HG03175 (cell line): ENCODE data around the gene PCARE.

ENCODE experiments used
- ATAC-seq: cut with Tn5 transposase; IDR thresholded peaks from one replicate; pipeline ENCODE4 v1.9.1; 2021; ENCODE audit warnings: mild to moderate bottlenecking, moderate library complexity; ENCODE audit not compliant: unreplicated experiment

Gene PCARE

DNA sequence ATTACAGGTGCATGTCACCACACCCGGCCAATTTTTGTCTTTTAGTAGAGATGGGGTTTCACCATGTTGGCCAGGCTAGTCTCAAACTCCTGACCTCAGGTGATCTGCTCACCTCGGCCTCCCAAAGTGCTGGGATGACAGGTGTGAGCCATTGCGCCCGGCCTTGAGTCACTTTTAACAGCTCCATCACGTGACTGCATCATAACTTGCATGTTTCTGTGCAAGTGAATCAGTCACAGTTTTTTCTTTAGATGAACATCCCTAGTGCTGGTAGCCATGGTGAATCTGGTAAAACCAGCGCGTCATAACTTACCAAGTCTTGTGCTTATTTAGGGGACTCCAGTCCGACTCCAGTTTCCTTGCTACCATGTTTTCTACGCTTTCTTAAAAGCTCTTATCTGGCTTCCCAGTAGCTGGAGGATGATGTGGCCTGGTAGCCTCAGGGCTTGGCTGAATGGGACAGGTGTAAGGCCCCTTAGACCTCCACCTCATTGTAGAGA is 33.1 kb downstream of the PCARE start:
- ATAC-seq: no peak

GRCh38 chr2:29040552-29040951 is 33.8 kb downstream of the PCARE start:
- no peak for ATAC-seq

DNA sequence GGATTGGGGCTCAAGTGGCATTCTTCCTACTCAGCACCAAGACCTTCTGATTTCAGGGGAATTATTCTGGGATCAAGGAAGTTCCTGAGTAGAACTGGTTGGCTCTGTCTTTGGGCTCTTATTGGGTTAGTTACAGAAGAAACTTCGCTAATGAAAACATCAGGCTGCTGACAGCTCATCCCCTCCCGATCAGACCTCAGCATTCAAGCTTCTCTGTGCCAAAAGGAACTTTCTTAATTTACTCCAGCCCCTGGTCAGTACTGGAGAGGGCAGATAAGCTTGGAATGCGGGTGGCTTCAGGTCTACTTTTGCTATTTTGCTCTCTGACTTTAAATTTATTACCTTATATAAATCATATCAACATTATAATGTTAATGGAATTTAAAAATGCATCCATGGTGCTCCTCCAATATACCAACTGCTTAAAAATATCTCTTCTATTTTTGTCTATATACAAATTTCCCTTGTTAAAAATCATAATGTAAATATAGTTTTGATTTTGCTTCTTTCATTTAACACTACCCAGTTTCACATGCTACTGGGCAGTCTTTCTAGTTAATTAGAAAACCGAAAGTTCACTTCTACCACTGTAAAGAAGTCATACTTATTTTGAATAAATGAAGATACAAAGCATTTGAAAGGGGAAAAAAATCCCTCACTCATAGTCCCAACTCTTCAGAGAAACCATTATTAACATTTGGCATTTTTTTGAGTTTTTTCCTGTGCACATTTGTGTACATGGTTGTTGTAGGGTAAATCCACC is 34.4 kb downstream of the PCARE start:
- ATAC-seq: peak; percentile 62

DNA sequence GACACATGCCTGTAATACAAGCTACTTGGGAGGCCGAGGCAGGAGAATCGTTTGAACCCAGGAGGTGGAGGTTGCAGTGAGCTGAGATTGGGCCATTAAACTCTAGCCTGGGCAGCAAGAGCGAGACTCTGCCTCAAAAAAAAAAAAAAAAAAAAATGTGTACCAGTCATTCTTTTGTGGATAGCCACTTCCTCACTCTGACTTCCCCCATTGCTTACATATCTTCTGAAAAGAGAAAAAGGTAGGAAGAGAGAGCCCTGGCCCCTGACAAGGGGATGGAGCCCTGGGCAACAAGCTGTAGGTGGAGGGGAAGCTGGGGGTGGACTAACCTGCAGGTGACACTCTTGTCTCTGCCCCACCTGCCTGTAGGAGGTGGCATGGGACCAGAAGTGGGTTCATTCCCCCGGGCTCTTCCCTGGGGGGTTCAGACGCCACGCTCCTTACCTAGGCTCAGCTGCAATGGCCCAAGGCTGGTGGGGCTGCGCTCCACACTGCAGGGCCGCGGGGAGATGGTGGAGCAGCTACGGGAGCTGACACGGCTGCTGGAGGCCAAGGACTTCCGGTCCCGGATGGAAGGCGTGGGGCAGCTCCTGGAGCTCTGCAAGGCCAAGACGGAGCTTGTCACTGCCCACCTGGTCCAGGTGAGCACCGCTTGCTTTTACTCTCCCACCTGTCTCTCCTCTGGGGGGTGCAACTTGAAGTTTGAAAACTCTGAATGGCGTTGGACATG is 39.1 kb downstream of the PCARE start:
- no peak for ATAC-seq

GRCh38 chr2:29033656-29034055 is 40.7 kb downstream of the PCARE start:
- ATAC-seq: no peak

- ATAC-seq: no peak
Observed at GRCh38 chr2:29033172-29033571, 41.2 kb downstream of the PCARE start.

DNA sequence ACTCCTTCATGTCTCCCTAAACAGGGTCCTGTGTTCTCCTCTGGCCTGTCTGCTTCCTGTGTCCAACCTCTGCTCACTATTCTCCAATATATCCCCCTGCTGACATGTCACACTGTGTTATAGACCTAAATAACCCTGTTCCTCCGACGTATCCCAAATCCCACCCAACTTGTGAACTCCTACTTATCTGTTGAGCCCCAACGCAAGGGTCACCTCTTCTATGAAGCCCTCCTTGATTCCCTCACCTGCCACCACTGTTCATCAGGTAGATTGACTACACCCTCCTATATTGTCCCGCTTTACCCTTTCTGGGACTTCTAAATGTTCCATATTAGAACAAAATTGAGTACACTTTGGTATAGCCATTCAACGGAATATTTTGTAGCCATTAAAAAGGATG is 42.1 kb downstream of the PCARE start:
- no peak for ATAC-seq

GRCh38 chr2:29031046-29031445 is 43.3 kb downstream of the PCARE start:
- no peak for ATAC-seq

- ATAC-seq: no peak
Observed at GRCh38 chr2:29025711-29026110, 48.6 kb downstream of the PCARE start.

DNA sequence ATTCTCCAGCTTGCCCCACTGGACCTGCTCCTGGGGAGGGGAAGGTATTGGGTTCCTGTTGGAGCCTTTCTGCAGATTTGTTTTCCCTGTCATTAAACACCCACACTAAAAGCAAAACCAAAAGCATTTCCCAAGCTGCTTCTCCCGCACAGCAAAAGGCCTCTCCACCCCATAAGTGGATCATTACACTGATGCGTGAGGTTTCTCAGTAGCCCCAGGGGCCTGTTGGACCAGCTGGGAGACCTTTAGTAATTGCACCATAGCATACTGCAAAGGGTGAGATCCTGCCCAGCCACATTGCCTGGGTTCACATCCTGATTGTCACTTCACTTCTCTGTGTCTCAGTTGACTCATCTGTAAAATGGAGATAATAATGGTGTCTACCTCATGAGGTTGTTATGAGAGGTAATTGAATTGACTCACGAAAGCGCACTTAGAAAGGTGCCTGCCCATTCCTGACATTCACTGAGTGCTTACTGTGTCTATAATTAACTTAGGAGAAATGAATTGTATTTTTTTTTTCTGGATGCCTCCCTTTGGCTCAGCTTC is 49.4 kb downstream of the PCARE start:
- no peak for ATAC-seq

GRCh38 chr2:29023188-29023587 is 51.1 kb downstream of the PCARE start:
- no peak for ATAC-seq

- no peak for ATAC-seq
Observed at GRCh38 chr2:29022679-29023078, 51.6 kb downstream of the PCARE start.

- no peak for ATAC-seq
Observed at GRCh38 chr2:29021886-29022285, 52.4 kb downstream of the PCARE start.

DNA sequence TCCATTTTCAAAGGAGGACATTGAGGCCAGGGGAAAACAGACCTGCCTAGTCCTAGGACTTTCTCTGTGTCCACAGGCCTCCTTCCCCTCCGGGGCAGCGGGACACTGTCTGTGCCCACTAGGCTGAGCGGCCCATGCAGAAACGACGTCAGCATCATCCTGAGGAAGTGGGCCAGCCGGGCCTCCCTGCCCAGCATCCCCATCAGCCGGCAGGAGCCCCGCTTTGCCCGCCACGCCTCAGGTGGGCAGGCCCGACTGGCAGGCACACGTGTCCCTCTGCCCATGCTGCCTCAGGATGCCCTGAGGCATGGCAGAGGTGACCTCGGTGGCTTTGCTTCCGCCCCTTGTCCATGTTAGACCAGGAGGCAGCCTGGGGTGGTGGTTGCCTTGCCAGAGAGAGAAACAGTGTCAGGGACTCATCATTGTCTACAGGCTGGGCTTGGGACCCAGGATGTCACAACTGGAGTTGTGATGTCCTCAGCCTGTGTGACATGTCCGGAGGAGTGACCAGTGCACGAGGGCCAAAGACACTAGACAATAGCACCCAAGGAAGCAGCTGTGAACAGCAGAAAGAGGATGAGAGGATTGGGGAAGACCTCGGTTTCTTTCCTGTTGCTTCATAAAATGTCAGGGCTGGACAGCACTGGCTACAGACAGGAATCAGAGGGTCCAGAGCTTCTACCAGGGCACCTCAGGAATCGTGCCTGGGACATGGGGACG is 56.4 kb downstream of the PCARE start:
- ATAC-seq: no peak

GRCh38 chr2:29016504-29016903 is 57.8 kb downstream of the PCARE start:
- ATAC-seq: no peak

- no peak for ATAC-seq
Observed at GRCh38 chr2:29015701-29016470, 58.4 kb downstream of the PCARE start.

GRCh38 chr2:29014811-29015421 is 59.4 kb downstream of the PCARE start:
- ATAC-seq: peak; percentile 51

DNA sequence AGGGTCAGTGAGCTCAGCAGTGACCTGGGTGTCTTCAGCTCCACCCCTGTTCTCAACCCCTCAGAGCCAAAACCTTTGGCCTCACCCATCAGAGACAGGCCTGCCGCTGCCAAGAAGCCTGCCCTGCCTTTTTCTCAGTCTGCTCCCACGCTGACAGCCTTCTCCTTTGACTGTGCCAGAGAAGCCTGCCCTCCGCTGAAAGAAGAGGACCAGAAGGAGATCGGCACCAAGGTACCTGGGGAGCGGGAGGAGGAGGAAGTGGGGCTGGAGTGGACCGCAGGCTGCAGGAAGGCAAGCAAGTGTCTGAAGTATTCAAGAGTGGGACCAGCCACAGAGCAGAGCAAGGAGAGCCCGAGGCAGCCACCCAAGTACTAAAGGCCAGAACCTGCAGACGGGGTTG is 60.0 kb downstream of the PCARE start:
- peak; percentile 4 for ATAC-seq

- no peak for ATAC-seq
Observed at GRCh38 chr2:29013057-29013780, 61.1 kb downstream of the PCARE start.
